GM19328 (cell line): ENCODE data around the gene SPATS2L.

Experiments used
- ATAC-seq: cut with Tn5 transposase; IDR thresholded peaks from one replicate; pipeline ENCODE4 v1.9.1; 2021; ENCODE audit warnings: mild to moderate bottlenecking, moderate library complexity; ENCODE audit not compliant: unreplicated experiment

SPATS2L gene

GRCh38 chr2:200317975-200318374 is 11.5 kb downstream of the SPATS2L start:
- ATAC-seq: no peak

- no peak for ATAC-seq
Observed at GRCh38 chr2:200318940-200319435, 12.5 kb downstream of the SPATS2L start.

- no peak for ATAC-seq
Observed at GRCh38 chr2:200319548-200320337, 13.2 kb downstream of the SPATS2L start.

- no peak for ATAC-seq
Observed at GRCh38 chr2:200320344-200320743, 13.9 kb downstream of the SPATS2L start.

GRCh38 chr2:200320991-200321390 is 14.5 kb downstream of the SPATS2L start:
- no peak for ATAC-seq

GRCh38 chr2:200321780-200322534 is 15.5 kb downstream of the SPATS2L start:
- ATAC-seq: no peak

- ATAC-seq: no peak
Observed at GRCh38 chr2:200322607-200323006, 16.1 kb downstream of the SPATS2L start.

- no peak for ATAC-seq
Observed at GRCh38 chr2:200324362-200324761, 17.9 kb downstream of the SPATS2L start.

GRCh38 chr2:200329384-200329783 is 22.9 kb downstream of the SPATS2L start:
- no peak for ATAC-seq

GRCh38 chr2:200329798-200330197 is 23.3 kb downstream of the SPATS2L start:
- no peak for ATAC-seq

GRCh38 chr2:200330351-200331060 is 24.0 kb downstream of the SPATS2L start:
- no peak for ATAC-seq

- ATAC-seq: no peak
Observed at GRCh38 chr2:200331061-200331400, 24.5 kb downstream of the SPATS2L start.

GRCh38 chr2:200335657-200336056 is 29.2 kb downstream of the SPATS2L start:
- ATAC-seq: no peak

GRCh38 chr2:200336980-200337615 is 30.6 kb downstream of the SPATS2L start:
- ATAC-seq: no peak

- ATAC-seq: no peak
Observed at GRCh38 chr2:200337621-200338020, 31.1 kb downstream of the SPATS2L start.

- no peak for ATAC-seq
Observed at GRCh38 chr2:200338692-200339091, 32.2 kb downstream of the SPATS2L start.

GRCh38 chr2:200340508-200341224 is 34.2 kb downstream of the SPATS2L start:
- ATAC-seq: no peak

GRCh38 chr2:200341376-200341775 is 34.9 kb downstream of the SPATS2L start:
- ATAC-seq: no peak

GRCh38 chr2:200342235-200342634 is 35.7 kb downstream of the SPATS2L start:
- ATAC-seq: no peak

GRCh38 chr2:200342654-200343053 is 36.2 kb downstream of the SPATS2L start:
- ATAC-seq: no peak
